Measurements from ENCODE around the gene YWHAE. TPM values are rescaled to one million over a fixed set of nuclear protein-coding genes. Genes with fewer than 3 reads are reported as not detected.
"Not testable (repeated sequence)": the region's sequence is repeated elsewhere in the genome, so short reads cannot be mapped to it uniquely, and the experiment has no call there.

YWHAE gene
- total RNA-seq, 1 donor from 2014 or later = 1,081 TPM

GRCh38 chr17:1340371-1340770 is 59.7 kb downstream of the YWHAE start:
- no peak for DNase-seq (ENCODE audit: extremely low read depth, low read depth, low spot score)

- DNase-seq (ENCODE audit: extremely low read depth, low read depth, low spot score) = no peak
These were observed 68.3 kb downstream of the YWHAE start for GRCh38 chr17:1331708-1332107.

- no peak for DNase-seq (ENCODE audit: extremely low read depth, low read depth, low spot score)
These were observed 70.2 kb downstream of the YWHAE start for GRCh38 chr17:1329745-1330343.

- no peak for DNase-seq (ENCODE audit: extremely low read depth, low read depth, low spot score)
These were observed 71.6 kb downstream of the YWHAE start for GRCh38 chr17:1328437-1328836.

GRCh38 chr17:1325766-1326165 is 74.3 kb downstream of the YWHAE start:
- no peak for DNase-seq (ENCODE audit: extremely low read depth, low read depth, low spot score)

- no peak for DNase-seq (ENCODE audit: extremely low read depth, low read depth, low spot score)
These were observed 75.7 kb downstream of the YWHAE start for GRCh38 chr17:1324201-1324771.

- no peak for DNase-seq (ENCODE audit: extremely low read depth, low read depth, low spot score)
These were observed 76.7 kb downstream of the YWHAE start for GRCh38 chr17:1323336-1323735.

GRCh38 chr17:1322480-1322879 is 77.5 kb downstream of the YWHAE start:
- DNase-seq (ENCODE audit: extremely low read depth, low read depth, low spot score) = no peak

- DNase-seq (ENCODE audit: extremely low read depth, low read depth, low spot score) = no peak
These were observed 78.0 kb downstream of the YWHAE start for GRCh38 chr17:1322014-1322428.

- DNase-seq (ENCODE audit: extremely low read depth, low read depth, low spot score) = no peak
These were observed 84.1 kb downstream of the YWHAE start for GRCh38 chr17:1315891-1316403.

- no peak for DNase-seq (ENCODE audit: extremely low read depth, low read depth, low spot score)
These were observed 84.6 kb downstream of the YWHAE start for GRCh38 chr17:1315409-1315808.

GRCh38 chr17:1313270-1314005 is 86.6 kb downstream of the YWHAE start:
- no peak for DNase-seq (ENCODE audit: extremely low read depth, low read depth, low spot score)

- no peak for DNase-seq (ENCODE audit: extremely low read depth, low read depth, low spot score)
These were observed 87.7 kb downstream of the YWHAE start for GRCh38 chr17:1312261-1312870.

GRCh38 chr17:1307829-1308228 is 92.2 kb downstream of the YWHAE start:
- DNase-seq (ENCODE audit: extremely low read depth, low read depth, low spot score) = not testable (repeated sequence)

- no peak for DNase-seq (ENCODE audit: extremely low read depth, low read depth, low spot score)
These were observed 95.0 kb downstream of the YWHAE start for GRCh38 chr17:1304962-1305563.

- no peak for DNase-seq (ENCODE audit: extremely low read depth, low read depth, low spot score)
These were observed 95.5 kb downstream of the YWHAE start for GRCh38 chr17:1304522-1304921.

GRCh38 chr17:1302761-1303160 is 97.3 kb downstream of the YWHAE start:
- no peak for DNase-seq (ENCODE audit: extremely low read depth, low read depth, low spot score)

GRCh38 chr17:1301546-1301945 is 98.5 kb downstream of the YWHAE start:
- DNase-seq (ENCODE audit: extremely low read depth, low read depth, low spot score) = no peak

- no peak for DNase-seq (ENCODE audit: extremely low read depth, low read depth, low spot score)
These were observed 99.6 kb downstream of the YWHAE start for GRCh38 chr17:1300371-1300905.

GRCh38 chr17:1299552-1300370 is 100.3 kb downstream of the YWHAE start:
- no peak for DNase-seq (ENCODE audit: extremely low read depth, low read depth, low spot score)
